ENCODE results near the gene EXOC2. TPM values are rescaled to one million over a fixed set of nuclear protein-coding genes. Genes with fewer than 3 reads are reported as not detected.

Gene EXOC2
- total RNA-seq, 1 donor from 2014 or later, result 13.3 TPM

Other genes starting within 250 kb of the EXOC2 start
- gene HUS1B, start 36.0 kb downstream of the EXOC2 start, total RNA-seq, result not detected

All from Right ventricle myocardium inferior (tissue), 1 donor.